Activated CD4-positive, alpha-beta memory T cell treated with anti-CD3 and anti-CD28 coated beads, Interleukin-2, amount 10 ng/mL, durations not matched to agents 7 days and 5 days (primary cell): ENCODE results near the gene PCDH12. TPM values are rescaled to one million over a fixed set of nuclear protein-coding genes. Genes with fewer than 3 reads are reported as not detected.

ENCODE experiments used
- CTCF ChIA-PET: fragments of 350-600 bp; sonication (Branson Sonifier 250); formaldehyde crosslinking; loops from one replicate; lab custom pipeline; 2021; ENCODE audit warnings: antibody characterized with exemption, inconsistent platforms; lab: Charles Lee
- POLR2A ChIA-PET: fragments of 350-600 bp; sonication (Branson Sonifier 250); formaldehyde crosslinking; loops from one replicate; lab custom pipeline; 2021; ENCODE audit warnings: antibody characterized with exemption; lab: Charles Lee
- DNase-seq: peaks from one replicate; pipeline ENCODE4 v3.0.0-alpha.2; 2020
- H3K27ac Mint-ChIP-seq: one replicate; pipeline ENCODE4 v1.8.0; 2021; ENCODE audit warnings: mild to moderate bottlenecking, mixed read lengths
- H3K27me3 Mint-ChIP-seq: one replicate; pipeline ENCODE4 v1.8.0; 2021; ENCODE audit warnings: mixed read lengths
- H3K36me3 Mint-ChIP-seq: one replicate; pipeline ENCODE4 v1.8.0; 2021; ENCODE audit warnings: low read depth, mixed read lengths
- H3K4me1 Mint-ChIP-seq: one replicate; pipeline ENCODE4 v1.8.0; 2021; ENCODE audit warnings: mixed read lengths
- H3K4me3 Mint-ChIP-seq: one replicate; pipeline ENCODE4 v1.8.0; 2021; ENCODE audit warnings: mild to moderate bottlenecking, mixed read lengths
- H3K9me3 Mint-ChIP-seq: one replicate; pipeline ENCODE4 v1.8.0; 2021; ENCODE audit warnings: mixed read lengths
- total RNA-seq, 2 experiments: library from RNA; stranded (reverse); gene quantifications; one replicate each; pipeline ENCODE4 v1.2.3, GENCODE V29; 2021

Gene PCDH12
- total RNA-seq, 2 experiments from 2014 or later, result 2.0 to 2.2 TPM

GRCh38 chr5:141989720-141990119 lies 31.7 kb upstream of the PCDH12 start:
- DNase-seq, result no peak
- H3K9me3 Mint-ChIP-seq, result no peaks in the 10 kb centered on the region
- POLR2A ChIA-PET, result interaction anchor here (3.0 kb wide), 1 partner anchor 20 kb away, joined by 15 read pairs; the partner anchor contains the start of gene RNF14
- CTCF ChIA-PET, result interaction anchor here (0.6 to 10.7 kb wide), 15 partner anchors 13 to 297 kb away, joined by 3 to 203 read pairs (median 5); partner anchors contain the start of genes GNPDA1, NDFIP1 and RNF14
- H3K4me1 Mint-ChIP-seq, result peaks cover 2% of the 10 kb centered on the region
- peaks cover 47% of the 10 kb centered on the region for H3K36me3 Mint-ChIP-seq
- no peaks in the 10 kb centered on the region for H3K27me3 Mint-ChIP-seq
- H3K4me3 Mint-ChIP-seq, result no peak overlapping the region
- no peak overlapping the region for H3K27ac Mint-ChIP-seq

- Mint-ChIP-seq H3K27ac (no peak overlapping the region), H3K4me3 (no peak overlapping the region), H3K27me3 (no peaks in the 10 kb centered on the region), H3K36me3 (peaks cover 43% of the 10 kb centered on the region), H3K9me3 (no peaks in the 10 kb centered on the region), H3K4me1 (no peaks in the 10 kb centered on the region)
- POLR2A ChIA-PET, result interaction anchor here (0.8 to 2.4 kb wide), 4 partner anchors 9 to 17 kb away, joined by 3 to 10 read pairs (median 3); partner anchors contain the start of gene RNF14
- no peak for DNase-seq
- CTCF ChIA-PET, result interaction anchor here (1.0 to 2.5 kb wide), 6 partner anchors 10 to 294 kb away, joined by 3 to 9 read pairs (median 5); partner anchors contain the start of gene RNF14
Measured at GRCh38 chr5:141986072-141986471, 28.1 kb upstream of the PCDH12 start.

GRCh38 chr5:141982626-141983025 lies 24.6 kb upstream of the PCDH12 start:
- no peak overlapping the region for H3K4me3 Mint-ChIP-seq
- no peaks in the 10 kb centered on the region for H3K27me3 Mint-ChIP-seq
- no peak for DNase-seq
- no peaks in the 10 kb centered on the region for H3K9me3 Mint-ChIP-seq
- CTCF ChIA-PET, result no interaction called here
- H3K4me1 Mint-ChIP-seq, result no peaks in the 10 kb centered on the region
- POLR2A ChIA-PET, result no interaction called here
- peaks cover 54% of the 10 kb centered on the region for H3K36me3 Mint-ChIP-seq
- no peak overlapping the region for H3K27ac Mint-ChIP-seq

- H3K9me3 Mint-ChIP-seq, result no peaks in the 10 kb centered on the region
- peaks cover 55% of the 10 kb centered on the region for H3K36me3 Mint-ChIP-seq
- H3K4me3 Mint-ChIP-seq, result no peak overlapping the region
- CTCF ChIA-PET, result interaction anchor here (1.2 to 3.6 kb wide), 6 partner anchors 9 to 286 kb away, joined by 3 to 31 read pairs (median 12); partner anchors contain the start of gene RNF14
- peaks cover 14% of the 10 kb centered on the region for H3K4me1 Mint-ChIP-seq
- DNase-seq, result no peak
- H3K27me3 Mint-ChIP-seq, result no peaks in the 10 kb centered on the region
- POLR2A ChIA-PET, result interaction anchor here (2.5 kb wide), 1 partner anchor 9 kb away, joined by 10 read pairs; the partner anchor contains the start of gene RNF14
- no peak overlapping the region for H3K27ac Mint-ChIP-seq
Measured at GRCh38 chr5:141978389-141978788, 20.4 kb upstream of the PCDH12 start.

GRCh38 chr5:141976176-141976575 lies 18.2 kb upstream of the PCDH12 start:
- Mint-ChIP-seq H3K4me1 (peaks cover 21% of the 10 kb centered on the region), H3K36me3 (peaks cover 54% of the 10 kb centered on the region), H3K9me3 (no peaks in the 10 kb centered on the region), H3K4me3 (no peak overlapping the region), H3K27me3 (no peaks in the 10 kb centered on the region), H3K27ac (no peak overlapping the region)
- POLR2A ChIA-PET, result interaction anchor here (0.8 to 1.3 kb wide), 2 partner anchors 10 to 132 kb away, joined by 3 to 4 read pairs; partner anchors contain the start of gene NDFIP1
- CTCF ChIA-PET, result interaction anchor here (0.6 to 3.6 kb wide), 8 partner anchors 10 to 888 kb away, joined by 3 to 27 read pairs (median 4); partner anchors contain the start of gene GNPDA1
- no peak for DNase-seq

GRCh38 chr5:141973871-141974595 lies 16.0 kb upstream of the PCDH12 start:
- H3K36me3 Mint-ChIP-seq, result peaks cover 48% of the 10 kb centered on the region
- H3K27me3 Mint-ChIP-seq, result no peaks in the 10 kb centered on the region
- ChIA-PET POLR2A (no interaction called here), CTCF (interaction anchor here (6.9 kb wide), 1 partner anchor 15 kb away, joined by 189 read pairs; the partner anchor contains the start of gene PCDH12)
- H3K27ac Mint-ChIP-seq, result peak overlapping the region; percentile 22
- DNase-seq, result no peak
- no peak overlapping the region for H3K4me3 Mint-ChIP-seq
- peaks cover 37% of the 10 kb centered on the region for H3K4me1 Mint-ChIP-seq
- H3K9me3 Mint-ChIP-seq, result no peaks in the 10 kb centered on the region

GRCh38 chr5:141969783-141970771 lies 12.1 kb upstream of the PCDH12 start:
- CTCF ChIA-PET, result interaction anchor here (0.7 to 6.9 kb wide), 40 partner anchors 8 to 504 kb away, joined by 3 to 189 read pairs (median 7); partner anchors contain the start of genes DELE1, FCHSD1, GNPDA1 and NDFIP1
- Mint-ChIP-seq H3K36me3 (peaks cover 34% of the 10 kb centered on the region), H3K4me1 (peaks cover 44% of the 10 kb centered on the region), H3K27ac (peak overlapping the region; percentile 93), H3K4me3 (peak overlapping the region; percentile 93), H3K27me3 (no peaks in the 10 kb centered on the region), H3K9me3 (no peaks in the 10 kb centered on the region)
- DNase-seq, result no peak
- POLR2A ChIA-PET, result interaction anchor here (0.7 to 3.1 kb wide), 46 partner anchors 8 to 1033 kb away, joined by 3 to 70 read pairs (median 5); partner anchors contain the start of genes DELE1, DIAPH1, FCHSD1 and GNPDA1

GRCh38 chr5:141968914-141969608 lies 11.1 kb upstream of the PCDH12 start, which contains the start of gene RNF14:
RNF14 (plus strand) TSS chr5:141969105; CDS start chr5:141973589, 4,484 bp downstream.
- H3K27ac Mint-ChIP-seq, result peak within 1 kb of the TSS; percentile 93
- ChIA-PET POLR2A (interaction anchor here (0.7 to 3.1 kb wide), 49 partner anchors 8 to 1034 kb away, joined by 3 to 70 read pairs (median 5); partner anchors contain the start of genes DELE1, DIAPH1, FCHSD1 and GNPDA1), CTCF (interaction anchor here (0.5 to 6.9 kb wide), 59 partner anchors 9 to 505 kb away, joined by 3 to 189 read pairs (median 5); partner anchors contain the start of genes DELE1, FCHSD1, GNPDA1 and HDAC3)
- H3K27me3 Mint-ChIP-seq, result no peaks in the 10 kb centered on the region
- peaks cover 40% of the 10 kb centered on the region for H3K4me1 Mint-ChIP-seq
- peaks cover 25% of the 10 kb centered on the region for H3K36me3 Mint-ChIP-seq
- peak; percentile 96 for DNase-seq
- peak within 1 kb of the TSS; percentile 93 for H3K4me3 Mint-ChIP-seq
- H3K9me3 Mint-ChIP-seq, result no peaks in the 10 kb centered on the region

GRCh38 chr5:141966963-141967333 lies 8.9 kb upstream of the PCDH12 start:
- ChIA-PET POLR2A (no interaction called here), CTCF (interaction anchor here (0.9 to 6.9 kb wide), 5 partner anchors 8 to 375 kb away, joined by 3 to 189 read pairs (median 47); partner anchors contain the start of gene PCDH12)
- peaks cover 10% of the 10 kb centered on the region for H3K36me3 Mint-ChIP-seq
- no peak overlapping the region for H3K27ac Mint-ChIP-seq
- no peaks in the 10 kb centered on the region for H3K9me3 Mint-ChIP-seq
- peaks cover 31% of the 10 kb centered on the region for H3K4me1 Mint-ChIP-seq
- no peak for DNase-seq
- H3K4me3 Mint-ChIP-seq, result no peak overlapping the region
- H3K27me3 Mint-ChIP-seq, result no peaks in the 10 kb centered on the region

- Mint-ChIP-seq H3K4me3 (no peak overlapping the region), H3K27me3 (no peaks in the 10 kb centered on the region), H3K27ac (no peak overlapping the region), H3K4me1 (peaks cover 34% of the 10 kb centered on the region), H3K9me3 (no peaks in the 10 kb centered on the region), H3K36me3 (peaks cover 8% of the 10 kb centered on the region)
- ChIA-PET POLR2A (no interaction called here), CTCF (interaction anchor here (4.5 kb wide), 1 partner anchor 274 kb away, joined by 51 read pairs; no protein-coding TSS in a partner anchor)
- no peak for DNase-seq
Measured at GRCh38 chr5:141966275-141966962, 8.4 kb upstream of the PCDH12 start.

- no peak overlapping the region for H3K27ac Mint-ChIP-seq
- H3K4me3 Mint-ChIP-seq, result no peak overlapping the region
- no peaks in the 10 kb centered on the region for H3K27me3 Mint-ChIP-seq
- POLR2A ChIA-PET, result no interaction called here
- peaks cover 7% of the 10 kb centered on the region for H3K36me3 Mint-ChIP-seq
- no peaks in the 10 kb centered on the region for H3K9me3 Mint-ChIP-seq
- CTCF ChIA-PET, result no interaction called here
- peaks cover 37% of the 10 kb centered on the region for H3K4me1 Mint-ChIP-seq
- no peak for DNase-seq
Measured at GRCh38 chr5:141965071-141965470, 7.1 kb upstream of the PCDH12 start.
